Epithelial cell of prostate (primary cell): Measurements from ENCODE around the gene PDE3A.

Experiments
- DNase-seq: peaks from one replicate; pipeline ENCODE4 v3.0.0-alpha.2; 2011; ENCODE audit warnings: low read depth, low spot score
- H3K27ac ChIP-seq: fragments of 450-650 bp; 2 replicates; pipeline ENCODE4 v1.5.1; 2017; ENCODE audit warnings: mild to moderate bottlenecking

Gene PDE3A

DNA sequence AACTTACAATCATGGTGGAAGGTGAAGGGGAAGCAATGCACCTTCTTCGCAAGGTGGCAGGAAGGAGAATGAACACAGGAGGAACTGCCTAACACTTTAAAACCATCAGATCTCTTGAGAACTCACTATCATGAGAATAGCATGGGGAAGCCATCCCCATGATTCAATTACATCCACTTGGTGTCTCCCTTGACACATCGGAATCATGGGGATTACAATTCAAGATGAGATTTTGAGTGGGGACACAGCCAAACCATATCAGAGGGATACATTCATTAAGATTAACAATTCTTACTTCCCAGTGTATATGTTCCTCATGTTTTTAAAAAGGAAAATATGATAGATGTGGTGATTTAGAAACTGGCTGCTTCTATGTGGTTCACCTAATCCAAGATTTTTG is 117.9 kb downstream of the PDE3A start:
- no peak overlapping the region for H3K27ac ChIP-seq
- DNase-seq = no peak

DNA sequence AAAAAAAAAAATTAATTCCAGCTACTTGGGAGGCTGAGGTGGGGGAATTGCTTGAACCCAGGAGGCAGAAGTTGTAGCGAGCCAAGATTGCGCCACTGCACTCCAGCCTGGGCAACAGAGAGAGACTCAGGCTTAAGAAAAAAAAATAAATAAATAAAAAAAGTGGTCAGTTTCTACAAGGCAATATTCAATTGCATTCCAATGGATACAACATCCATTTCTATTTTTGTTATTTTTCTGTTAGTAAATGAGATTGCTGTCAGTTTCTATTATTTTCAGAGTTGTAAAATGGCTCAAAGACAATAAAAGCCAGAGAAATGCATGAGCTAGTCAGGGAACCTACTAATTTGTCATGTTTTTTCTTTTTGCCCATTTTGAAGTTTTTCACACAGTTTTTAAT is 119.2 kb downstream of the PDE3A start:
- no peak overlapping the region for H3K27ac ChIP-seq
- no peak for DNase-seq

- H3K27ac ChIP-seq = no peak overlapping the region
- no peak for DNase-seq
These were observed 121.3 kb downstream of the PDE3A start for GRCh38 chr12:20489645-20490044.

DNA sequence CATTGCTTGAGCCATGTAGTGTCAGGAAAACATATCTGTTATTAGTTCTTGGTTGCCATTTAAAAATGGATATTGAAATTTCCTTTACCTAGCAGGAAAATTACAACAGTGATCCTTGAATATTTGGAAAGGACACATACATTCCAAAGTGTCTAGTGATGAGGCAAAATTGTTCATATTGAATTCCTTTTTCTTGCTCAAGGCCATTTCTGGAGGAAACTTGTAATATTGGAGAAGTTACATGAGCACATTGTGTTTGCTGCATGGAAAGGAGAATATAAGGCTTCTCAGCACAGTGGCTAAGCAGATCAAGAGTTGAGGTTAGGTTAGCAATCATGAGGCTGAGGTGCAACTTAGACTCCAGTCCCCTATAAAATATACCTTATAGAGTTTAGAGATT is 121.9 kb downstream of the PDE3A start:
- no peak overlapping the region for H3K27ac ChIP-seq
- DNase-seq = no peak

GRCh38 chr12:20491290-20491689 is 123.0 kb downstream of the PDE3A start:
- no peak for DNase-seq

GRCh38 chr12:20492251-20492760 is 124.0 kb downstream of the PDE3A start:
- DNase-seq = peak; percentile 6
- no peak overlapping the region for H3K27ac ChIP-seq

More at GRCh38 chr12:20491290-20491689, 123.0 kb downstream of the PDE3A start:
- H3K27ac ChIP-seq = no peak overlapping the region

GRCh38 chr12:20493934-20494333 is 125.6 kb downstream of the PDE3A start:
- DNase-seq = no peak
- no peak overlapping the region for H3K27ac ChIP-seq

GRCh38 chr12:20494851-20495250 is 126.5 kb downstream of the PDE3A start:
- DNase-seq = no peak
- no peak overlapping the region for H3K27ac ChIP-seq

DNA sequence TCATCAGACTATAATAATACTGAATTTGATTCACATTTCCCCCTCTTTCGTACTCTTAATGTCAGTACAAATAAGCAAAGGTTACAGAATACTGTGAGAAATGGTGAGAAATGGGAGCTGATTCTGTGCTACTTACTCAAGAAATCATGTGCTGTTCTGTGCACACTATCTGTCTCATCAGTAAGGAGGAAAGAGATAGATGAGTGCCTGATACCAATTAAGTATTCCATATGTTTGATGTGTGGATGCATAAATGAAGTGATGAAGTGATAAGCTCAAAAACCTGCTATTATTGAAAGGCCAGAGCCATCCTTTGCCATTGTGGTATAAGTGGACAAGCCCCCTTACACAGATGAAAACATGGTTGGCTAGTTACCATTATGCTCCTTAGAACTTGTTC is 127.7 kb downstream of the PDE3A start:
- no peak overlapping the region for H3K27ac ChIP-seq
- DNase-seq = no peak

- no peak for DNase-seq
- H3K27ac ChIP-seq = no peak overlapping the region
These were observed 129.4 kb downstream of the PDE3A start for GRCh38 chr12:20497707-20498106.

GRCh38 chr12:20501958-20502357 is 133.6 kb downstream of the PDE3A start:
- no peak overlapping the region for H3K27ac ChIP-seq
- no peak for DNase-seq

GRCh38 chr12:20503858-20504257 is 135.5 kb downstream of the PDE3A start:
- H3K27ac ChIP-seq = no peak overlapping the region
- no peak for DNase-seq

- DNase-seq = no peak
These were observed 136.7 kb downstream of the PDE3A start for GRCh38 chr12:20505056-20505455.

DNA sequence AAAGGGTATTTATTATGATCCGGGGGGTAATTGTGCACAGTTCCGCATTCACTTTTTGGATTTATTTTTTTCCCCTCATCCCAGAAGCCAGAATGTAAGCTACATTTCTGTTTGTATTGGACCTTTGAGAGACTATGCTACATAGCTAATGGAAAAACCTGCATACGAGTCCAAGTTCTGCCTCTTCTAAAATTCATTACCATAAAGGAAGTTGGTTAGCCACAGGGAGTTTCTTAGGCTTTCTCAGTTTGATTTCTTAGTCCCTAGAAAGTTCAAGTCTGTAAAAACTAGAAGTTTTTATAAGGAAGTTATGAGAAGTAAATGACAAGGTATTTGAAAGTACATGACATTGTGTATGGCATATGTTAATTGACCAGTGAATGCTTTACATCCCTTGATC is 138.7 kb downstream of the PDE3A start:
- H3K27ac ChIP-seq = no peak overlapping the region
- DNase-seq = no peak

More at GRCh38 chr12:20505056-20505455, 136.7 kb downstream of the PDE3A start:
- no peak overlapping the region for H3K27ac ChIP-seq

- DNase-seq = no peak
- no peak overlapping the region for H3K27ac ChIP-seq
These were observed 139.4 kb downstream of the PDE3A start for GRCh38 chr12:20507711-20508110.

GRCh38 chr12:20508359-20508758 is 140.0 kb downstream of the PDE3A start:
- DNase-seq = no peak
- H3K27ac ChIP-seq = no peak overlapping the region

GRCh38 chr12:20508962-20509361 is 140.6 kb downstream of the PDE3A start:
- no peak overlapping the region for H3K27ac ChIP-seq

DNA sequence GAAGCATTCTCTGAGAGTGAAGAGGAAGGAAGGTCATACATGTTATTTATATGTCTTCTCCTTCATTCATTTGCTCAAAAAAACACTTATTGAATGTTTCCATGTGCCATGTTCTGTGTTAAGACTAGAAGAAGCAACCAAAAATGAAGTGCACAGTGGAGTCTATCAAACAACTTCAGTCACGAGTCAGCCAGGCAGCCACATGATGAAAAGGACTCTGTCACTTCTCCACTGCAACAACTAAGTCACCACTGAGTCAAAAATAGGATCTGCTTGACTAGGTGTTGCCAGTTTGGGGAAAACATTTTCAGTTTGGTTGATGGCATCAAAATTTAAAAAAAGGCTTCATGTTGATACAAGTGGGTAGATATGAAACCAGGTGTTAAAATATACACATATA is 142.5 kb downstream of the PDE3A start:
- no peak for DNase-seq

More at GRCh38 chr12:20508962-20509361, 140.6 kb downstream of the PDE3A start:
- no peak for DNase-seq

DNA sequence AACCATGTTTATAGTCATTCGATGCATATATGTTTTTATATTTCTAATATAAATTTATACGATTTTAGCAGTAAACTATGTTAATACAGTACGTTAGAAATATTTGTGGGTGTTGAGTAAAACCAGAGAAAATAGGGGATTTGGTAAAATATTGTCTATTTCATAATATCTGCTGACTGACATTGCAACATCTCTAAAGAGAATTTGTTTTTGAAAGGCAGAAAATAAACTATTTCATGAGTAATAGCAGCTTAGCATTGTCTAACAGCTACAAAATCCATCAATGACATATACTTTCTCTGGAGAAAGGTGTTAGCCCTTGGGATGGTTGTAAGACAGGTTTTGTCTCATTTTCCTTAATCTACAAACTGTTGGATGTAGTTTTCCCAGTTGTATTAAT is 144.9 kb downstream of the PDE3A start:
- no peak overlapping the region for H3K27ac ChIP-seq
- DNase-seq = no peak

More for the DNA sequence above, 142.5 kb downstream of the PDE3A start:
- H3K27ac ChIP-seq = no peak overlapping the region

DNA sequence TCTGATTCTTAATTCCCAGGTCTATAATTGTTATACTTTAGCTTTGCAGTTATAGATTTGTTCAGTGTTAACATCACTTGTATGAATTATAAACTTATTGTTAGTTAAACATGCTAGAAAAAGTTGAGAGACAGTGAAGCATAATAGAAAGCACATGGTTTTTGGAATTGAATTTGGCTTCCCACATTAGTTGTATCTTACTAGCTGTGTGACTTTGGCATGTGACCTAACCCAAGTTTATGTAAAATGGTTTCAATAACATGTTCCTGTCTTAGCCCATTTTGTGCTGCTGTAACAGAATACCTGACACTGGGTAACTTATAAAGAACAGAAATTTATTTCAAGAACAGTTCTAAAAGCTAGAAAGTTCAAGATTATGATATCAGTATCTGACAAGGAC is 146.3 kb downstream of the PDE3A start:
- no peak overlapping the region for H3K27ac ChIP-seq
- no peak for DNase-seq

GRCh38 chr12:20520532-20520931 is 152.2 kb downstream of the PDE3A start:
- no peak for DNase-seq
- H3K27ac ChIP-seq = no peak overlapping the region

DNA sequence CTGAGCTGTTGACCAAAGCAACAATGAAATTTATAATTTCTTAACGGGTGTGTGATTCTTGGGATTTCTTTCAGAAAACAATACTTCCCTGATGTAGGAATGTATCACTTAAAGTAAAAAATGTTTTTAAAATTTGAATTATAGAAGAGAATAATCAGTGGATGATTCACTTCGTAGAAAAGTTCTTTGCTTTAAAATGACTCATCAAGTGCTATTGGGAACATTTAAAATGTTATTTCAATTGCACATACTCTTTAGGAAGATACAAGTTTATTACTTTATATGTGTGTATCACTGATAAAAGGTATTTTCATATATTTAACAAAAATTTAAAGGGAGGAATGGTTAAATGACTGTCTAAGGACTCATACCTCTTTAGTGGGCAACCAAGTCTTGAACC is 155.3 kb downstream of the PDE3A start:
- DNase-seq = no peak
- no peak overlapping the region for H3K27ac ChIP-seq

- H3K27ac ChIP-seq = no peak overlapping the region
- DNase-seq = no peak
These were observed 155.8 kb downstream of the PDE3A start for GRCh38 chr12:20524113-20524512.
